Osteoblast (primary cell): ENCODE measurements around the gene ASTN2. TPM values are rescaled to one million over a fixed set of nuclear protein-coding genes. Genes with fewer than 3 reads are reported as not detected.

ENCODE experiments used
- DNase-seq: peaks from one replicate; pipeline ENCODE4 v3.0.0; 2011; ENCODE audit warnings: low spot score, mixed read lengths; ENCODE audit not compliant: insufficient read length; ENCODE audit errors: missing footprints
- H2AFZ ChIP-seq: 2 replicates; pipeline ENCODE4 v1.6.0; 2011; ENCODE audit warnings: mild to moderate bottlenecking, low read length
- H3K27ac ChIP-seq: 2 replicates; pipeline ENCODE4 v1.5.1; 2011; ENCODE audit warnings: mild to moderate bottlenecking, low read depth, low read length, moderate library complexity
- H3K27me3 ChIP-seq: 2 replicates; pipeline ENCODE4 v1.6.0; 2012; ENCODE audit warnings: mild to moderate bottlenecking, control low read depth, inconsistent platforms, low read length, moderate library complexity; ENCODE audit not compliant: insufficient read depth
- H3K36me3 ChIP-seq: 2 replicates; pipeline ENCODE4 v1.5.1; 2011; ENCODE audit warnings: mild to moderate bottlenecking, low read length, control low read depth, moderate library complexity; ENCODE audit not compliant: insufficient read depth
- H3K4me1 ChIP-seq: 2 replicates; pipeline ENCODE4 v1.5.1; 2011; ENCODE audit warnings: mild to moderate bottlenecking, low read length, control low read depth, moderate library complexity; ENCODE audit not compliant: insufficient read depth
- H3K4me2 ChIP-seq: 2 replicates; pipeline ENCODE4 v1.6.0; 2011; ENCODE audit warnings: mild to moderate bottlenecking, low read length; ENCODE audit not compliant: insufficient read depth
- H3K4me3 ChIP-seq: fragments of 200-600 bp; sonication (generic); 3 replicates; pipeline ENCODE4 v1.5.1; 2012; ENCODE audit warnings: mild to moderate bottlenecking, low read length, inconsistent platforms; ENCODE audit not compliant: insufficient read depth
- H3K79me2 ChIP-seq: 2 replicates; pipeline ENCODE4 v1.6.0; 2012; ENCODE audit warnings: mild to moderate bottlenecking, low read length, control low read depth, inconsistent platforms; ENCODE audit not compliant: insufficient read depth
- H3K9me3 ChIP-seq: 2 replicates; pipeline ENCODE4 v1.5.1; 2011; ENCODE audit warnings: low read depth, low read length, control low read depth
- H4K20me1 ChIP-seq: 2 replicates; pipeline ENCODE4 v1.6.0; 2012; ENCODE audit warnings: mild to moderate bottlenecking, low read length, control low read depth; ENCODE audit not compliant: insufficient read depth
- total RNA-seq: library from RNA; depleted of rRNA; stranded (reverse); fragments of >200 nt; gene quantifications from 2 replicates; pipeline ENCODE4 v1.2.3, GENCODE V29; 2012
- TF ChIP-seq, protein P1 (sequence below): IDR thresholded peaks from 2 replicates; pipeline ENCODE4 v1.5.1; 2011; ENCODE audit warnings: mild to moderate bottlenecking, low read depth, low read length, moderate library complexity; ENCODE audit errors: extremely low read depth

The ASTN2 gene
- total RNA-seq, 1 donor, result 4.7 TPM

DNA sequence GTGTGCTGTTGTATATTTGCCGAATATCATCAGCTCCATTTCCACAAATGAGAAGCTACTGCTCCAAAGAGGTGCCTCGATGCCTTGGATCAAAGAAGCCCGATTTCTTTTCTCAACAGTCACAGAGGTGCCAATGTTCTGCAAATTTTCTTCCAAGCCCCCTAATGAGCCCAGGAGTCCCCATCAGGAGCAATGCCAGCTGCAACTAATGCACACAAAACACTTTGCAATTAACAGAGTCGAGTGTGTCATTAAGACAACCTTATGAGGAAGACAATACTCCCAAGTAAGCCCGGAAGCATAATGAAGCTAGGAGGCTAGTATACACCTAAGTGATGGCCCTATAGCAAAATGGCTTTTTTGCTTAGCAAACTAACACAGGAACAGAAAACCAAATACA is 480.7 kb downstream of the ASTN2 start:
- no peaks in the 10 kb centered on the region for H3K27me3 ChIP-seq
- no peak overlapping the region for H3K27ac ChIP-seq
- TF ChIP-seq, protein P1, sequence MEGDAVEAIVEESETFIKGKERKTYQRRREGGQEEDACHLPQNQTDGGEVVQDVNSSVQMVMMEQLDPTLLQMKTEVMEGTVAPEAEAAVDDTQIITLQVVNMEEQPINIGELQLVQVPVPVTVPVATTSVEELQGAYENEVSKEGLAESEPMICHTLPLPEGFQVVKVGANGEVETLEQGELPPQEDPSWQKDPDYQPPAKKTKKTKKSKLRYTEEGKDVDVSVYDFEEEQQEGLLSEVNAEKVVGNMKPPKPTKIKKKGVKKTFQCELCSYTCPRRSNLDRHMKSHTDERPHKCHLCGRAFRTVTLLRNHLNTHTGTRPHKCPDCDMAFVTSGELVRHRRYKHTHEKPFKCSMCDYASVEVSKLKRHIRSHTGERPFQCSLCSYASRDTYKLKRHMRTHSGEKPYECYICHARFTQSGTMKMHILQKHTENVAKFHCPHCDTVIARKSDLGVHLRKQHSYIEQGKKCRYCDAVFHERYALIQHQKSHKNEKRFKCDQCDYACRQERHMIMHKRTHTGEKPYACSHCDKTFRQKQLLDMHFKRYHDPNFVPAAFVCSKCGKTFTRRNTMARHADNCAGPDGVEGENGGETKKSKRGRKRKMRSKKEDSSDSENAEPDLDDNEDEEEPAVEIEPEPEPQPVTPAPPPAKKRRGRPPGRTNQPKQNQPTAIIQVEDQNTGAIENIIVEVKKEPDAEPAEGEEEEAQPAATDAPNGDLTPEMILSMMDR, result no peak

DNA sequence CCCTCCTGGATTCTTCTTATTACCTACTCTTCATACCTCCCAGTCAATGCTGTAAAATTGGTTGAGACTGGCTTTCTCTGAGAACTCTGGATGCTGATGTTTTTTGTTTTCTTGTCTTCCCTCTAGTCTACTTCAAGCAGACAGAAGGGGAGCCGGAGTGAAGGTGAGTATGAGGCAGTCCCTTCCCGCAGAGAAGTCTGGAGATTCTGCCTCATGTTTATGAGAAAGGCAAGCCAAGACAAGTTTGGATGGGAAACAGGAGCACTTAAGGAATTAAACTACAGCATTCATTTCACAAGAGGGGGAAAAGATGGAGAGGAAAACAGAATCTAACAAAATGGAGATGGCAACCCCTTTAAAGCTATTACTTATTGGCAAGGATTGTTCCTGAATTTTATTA is 481.6 kb downstream of the ASTN2 start:
- TF ChIP-seq, protein P1, result no peak
- Histone ChIP-seq H2AFZ (no peak overlapping the region), H3K4me2 (no peak overlapping the region), H4K20me1 (no peaks in the 10 kb centered on the region), H3K4me1 (no peaks in the 10 kb centered on the region), H3K27ac (no peak overlapping the region), H3K79me2 (no peaks in the 10 kb centered on the region), H3K27me3 (no peaks in the 10 kb centered on the region), H3K4me3 (no peak overlapping the region), H3K9me3 (no peaks in the 10 kb centered on the region), H3K36me3 (no peaks in the 10 kb centered on the region)
- no peak for DNase-seq

More for the DNA sequence above, 480.7 kb downstream of the ASTN2 start:
- Histone ChIP-seq H3K4me2 (no peak overlapping the region), H3K4me3 (no peak overlapping the region), H3K4me1 (no peaks in the 10 kb centered on the region), H3K79me2 (no peaks in the 10 kb centered on the region), H4K20me1 (no peaks in the 10 kb centered on the region), H2AFZ (no peak overlapping the region), H3K36me3 (no peaks in the 10 kb centered on the region), H3K9me3 (no peaks in the 10 kb centered on the region)
- no peak for DNase-seq

DNA sequence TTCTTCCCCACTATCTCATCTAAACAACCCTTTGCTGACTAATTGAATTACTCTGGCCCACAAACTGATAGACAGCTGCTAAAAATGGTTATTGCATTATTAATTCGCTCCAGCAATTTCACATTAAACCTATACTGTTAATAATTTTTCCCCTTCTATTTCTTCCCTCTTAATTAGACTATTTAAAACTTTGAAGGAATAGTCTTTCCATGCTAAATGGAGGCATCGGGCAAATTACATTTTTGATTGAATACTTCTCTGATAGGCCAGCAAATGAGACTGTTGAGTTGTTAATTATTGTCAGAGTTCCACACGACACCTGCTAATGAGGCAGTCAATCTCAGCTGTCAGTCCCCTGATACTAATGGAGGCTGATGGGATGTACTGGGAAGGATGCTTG is 485.2 kb downstream of the ASTN2 start:
- no peaks in the 10 kb centered on the region for H3K27me3 ChIP-seq
- DNase-seq, result no peak
- no peak overlapping the region for H3K27ac ChIP-seq
- no peaks in the 10 kb centered on the region for H3K36me3 ChIP-seq
- no peak overlapping the region for H3K4me2 ChIP-seq
- no peaks in the 10 kb centered on the region for H3K9me3 ChIP-seq
- no peaks in the 10 kb centered on the region for H3K79me2 ChIP-seq
- no peak overlapping the region for H2AFZ ChIP-seq
- no peak overlapping the region for H3K4me3 ChIP-seq
- TF ChIP-seq, protein P1, result no peak
- no peaks in the 10 kb centered on the region for H3K4me1 ChIP-seq
- no peaks in the 10 kb centered on the region for H4K20me1 ChIP-seq

DNA sequence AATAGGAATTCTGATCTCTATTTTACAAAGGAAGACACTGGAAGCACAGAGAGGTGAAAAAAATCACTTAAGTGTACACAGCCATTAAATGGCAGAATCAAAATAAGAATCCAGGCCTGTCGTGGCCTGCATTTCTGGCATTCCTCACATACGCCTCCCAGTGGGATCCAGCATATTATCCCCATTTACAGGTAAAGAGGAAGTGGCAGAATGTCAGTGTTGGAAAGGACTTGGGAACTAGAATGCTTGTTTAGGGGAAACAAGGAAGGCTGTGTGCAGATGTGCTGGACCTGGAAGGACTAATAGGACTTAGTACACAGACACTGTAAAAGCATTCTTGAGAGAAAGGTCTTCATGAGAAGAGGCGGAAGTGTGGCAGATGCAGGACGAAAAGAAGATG is 486.0 kb downstream of the ASTN2 start:
- H3K4me3 ChIP-seq, result no peak overlapping the region
- H3K36me3 ChIP-seq, result no peaks in the 10 kb centered on the region
- no peaks in the 10 kb centered on the region for H4K20me1 ChIP-seq
- no peaks in the 10 kb centered on the region for H3K79me2 ChIP-seq
- TF ChIP-seq, protein P1, result no peak
- H3K9me3 ChIP-seq, result no peaks in the 10 kb centered on the region
- H3K4me1 ChIP-seq, result no peaks in the 10 kb centered on the region
- H2AFZ ChIP-seq, result no peak overlapping the region
- H3K27ac ChIP-seq, result no peak overlapping the region
- H3K27me3 ChIP-seq, result no peaks in the 10 kb centered on the region
- DNase-seq, result no peak
- H3K4me2 ChIP-seq, result no peak overlapping the region
